Measurements from ENCODE around the gene ATXN1.

- TF ChIP-seq GATA2 (IDR thresholded peaks at IDR 0.05; ENCODE audit: low read depth, low read length) (no peak), GATA3 (IDR thresholded peaks at IDR 0.05; ENCODE audit: low read depth, low read length) (no peak)
Observed at GRCh38 chr6:16251706-16252105, 509.6 kb downstream of the ATXN1 start.
